Ishikawa (cell line): ENCODE results near the gene CLASRP.

Experiments used
- CEBPB ChIP-seq: IDR thresholded peaks from 2 replicates; pipeline ENCODE4 v1.6.1; 2012
- FOXM1 ChIP-seq: IDR thresholded peaks from 2 replicates; pipeline ENCODE4 v1.6.1; 2012; ENCODE audit warnings: low read depth, borderline replicate concordance
- RAD21 ChIP-seq: IDR thresholded peaks from 2 replicates; pipeline ENCODE4 v1.6.1; 2012; ENCODE audit warnings: low read depth
- TEAD4 ChIP-seq: IDR thresholded peaks from 2 replicates; pipeline ENCODE4 v1.6.1; 2012

DNA sequence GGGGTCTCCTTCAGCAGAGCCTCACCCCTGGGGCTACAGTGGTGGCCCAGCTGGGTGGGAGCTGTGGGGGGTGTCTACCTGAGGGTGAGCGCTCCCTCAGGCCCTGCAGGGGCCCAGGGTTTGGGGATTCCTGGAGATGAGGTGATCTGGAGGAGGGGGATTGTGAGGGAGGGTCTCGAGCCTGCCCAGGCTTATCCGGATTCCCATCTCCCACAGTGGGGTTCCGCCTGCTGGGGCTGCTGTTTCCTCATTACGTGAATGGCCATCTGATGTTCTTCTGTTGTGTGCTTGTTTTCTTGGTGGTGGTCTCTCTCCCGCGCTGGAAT, 58.6 kb downstream of the CLASRP start:
- no peak for TF ChIP-seq RAD21
- no peak for TF ChIP-seq FOXM1
- TF ChIP-seq CEBPB = no peak
- no peak for TF ChIP-seq TEAD4
